HG02759 (cell line): ENCODE data around the gene MYO1D.

ENCODE experiments used
- ATAC-seq: cut with Tn5 transposase; IDR thresholded peaks from one replicate; pipeline ENCODE4 v1.9.1; 2021; ENCODE audit warnings: mild to moderate bottlenecking, moderate library complexity; ENCODE audit not compliant: unreplicated experiment

MYO1D gene

GRCh38 chr17:32861981-32862380 lies 14.9 kb downstream of the MYO1D start:
- no peak for ATAC-seq

- ATAC-seq, result no peak
These were observed 16.9 kb downstream of the MYO1D start for GRCh38 chr17:32859857-32860525.

GRCh38 chr17:32855620-32856019 lies 21.3 kb downstream of the MYO1D start:
- ATAC-seq, result no peak

- no peak for ATAC-seq
These were observed 22.0 kb downstream of the MYO1D start for GRCh38 chr17:32854832-32855389.

GRCh38 chr17:32854207-32854606 lies 22.7 kb downstream of the MYO1D start:
- ATAC-seq, result no peak

- no peak for ATAC-seq
These were observed 24.1 kb downstream of the MYO1D start for GRCh38 chr17:32852811-32853210.

- no peak for ATAC-seq
These were observed 27.0 kb downstream of the MYO1D start for GRCh38 chr17:32849879-32850278.

- ATAC-seq, result no peak
These were observed 28.9 kb downstream of the MYO1D start for GRCh38 chr17:32847977-32848376.

- no peak for ATAC-seq
These were observed 30.8 kb downstream of the MYO1D start for GRCh38 chr17:32846143-32846542.

GRCh38 chr17:32840241-32840640 lies 36.7 kb downstream of the MYO1D start:
- no peak for ATAC-seq

- ATAC-seq, result no peak
These were observed 40.4 kb downstream of the MYO1D start for GRCh38 chr17:32836527-32836926.

- ATAC-seq, result peak; percentile 74
These were observed 41.6 kb downstream of the MYO1D start for GRCh38 chr17:32835291-32835761.

- no peak for ATAC-seq
These were observed 42.8 kb downstream of the MYO1D start for GRCh38 chr17:32834104-32834503.

GRCh38 chr17:32833526-32833925 lies 43.4 kb downstream of the MYO1D start:
- no peak for ATAC-seq

- ATAC-seq, result no peak
These were observed 43.8 kb downstream of the MYO1D start for GRCh38 chr17:32833076-32833475.

- ATAC-seq, result no peak
These were observed 45.2 kb downstream of the MYO1D start for GRCh38 chr17:32831627-32832243.

- no peak for ATAC-seq
These were observed 45.7 kb downstream of the MYO1D start for GRCh38 chr17:32831223-32831622.

- ATAC-seq, result peak; percentile 28
These were observed 48.1 kb downstream of the MYO1D start for GRCh38 chr17:32828822-32829221.

- no peak for ATAC-seq
These were observed 49.7 kb downstream of the MYO1D start for GRCh38 chr17:32827227-32827626.

GRCh38 chr17:32826076-32826475 lies 50.8 kb downstream of the MYO1D start:
- ATAC-seq, result no peak

GRCh38 chr17:32824334-32824733 lies 52.6 kb downstream of the MYO1D start:
- ATAC-seq, result no peak

GRCh38 chr17:32822996-32823395 lies 53.9 kb downstream of the MYO1D start:
- ATAC-seq, result no peak
